T-helper 1 cell treated with Interleukin-12 subunit alpha and Interleukin-12 subunit beta and Interleukin-4 antibody, amounts not matched to agents 30 ng/mL and 1 ng/mL, for 36 hours (primary cell): ENCODE results near the gene ST3GAL5. TPM values are rescaled to one million over a fixed set of nuclear protein-coding genes. Genes with fewer than 3 reads are reported as not detected.
"Not testable (repeated sequence)": the region's sequence is repeated elsewhere in the genome, so short reads cannot be mapped to it uniquely, and the experiment has no call there.

ENCODE experiments used
- intact Hi-C: fragments of 100-400 bp; cut with micrococcal nuclease; formaldehyde crosslinking; loops from one replicate; pipeline ENCODE4 v1.15.1; 2024
- total RNA-seq: library from RNA; stranded (reverse); gene quantifications from 2 replicates; pipeline ENCODE4 v1.2.3, GENCODE V29; 2022

The ST3GAL5 gene
- total RNA-seq, 1 donor from 2014 or later = 56.7 TPM

DNA sequence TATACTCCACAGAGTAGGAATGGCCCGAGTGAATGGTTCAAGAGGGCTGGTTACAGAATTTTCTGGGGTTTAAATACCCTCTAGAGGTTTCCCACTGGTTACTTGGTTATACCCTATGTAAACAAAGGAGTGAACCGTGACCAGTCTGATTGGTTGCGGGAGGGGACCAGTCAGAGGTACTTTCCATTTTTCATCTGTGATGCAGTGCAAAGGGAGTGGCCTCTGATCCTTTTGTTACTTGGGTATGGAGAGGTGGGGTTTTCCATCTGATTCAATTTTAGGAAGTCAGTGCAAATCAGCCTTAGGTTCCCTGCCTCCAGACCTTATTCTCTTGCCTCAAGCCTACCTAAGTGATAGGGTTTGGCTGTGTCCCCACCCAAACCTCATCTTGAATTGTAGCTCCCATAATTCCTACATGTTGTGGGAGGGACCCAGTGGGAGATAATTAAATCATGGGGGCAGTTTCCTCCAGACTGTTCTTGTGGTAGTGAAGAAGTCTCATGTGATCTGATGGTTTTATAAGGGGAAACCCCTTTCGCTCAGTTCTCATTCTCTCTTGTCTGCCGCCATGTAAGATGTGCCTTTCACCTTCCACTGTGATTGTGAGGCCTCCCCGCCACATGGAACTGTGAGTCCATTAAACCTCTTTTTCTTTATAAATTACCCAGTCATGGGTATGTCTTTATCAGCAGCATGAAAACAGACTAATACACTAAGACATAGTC is 5.9 kb upstream of the ST3GAL5 start:
- intact Hi-C loops = not testable (repeated sequence)

DNA sequence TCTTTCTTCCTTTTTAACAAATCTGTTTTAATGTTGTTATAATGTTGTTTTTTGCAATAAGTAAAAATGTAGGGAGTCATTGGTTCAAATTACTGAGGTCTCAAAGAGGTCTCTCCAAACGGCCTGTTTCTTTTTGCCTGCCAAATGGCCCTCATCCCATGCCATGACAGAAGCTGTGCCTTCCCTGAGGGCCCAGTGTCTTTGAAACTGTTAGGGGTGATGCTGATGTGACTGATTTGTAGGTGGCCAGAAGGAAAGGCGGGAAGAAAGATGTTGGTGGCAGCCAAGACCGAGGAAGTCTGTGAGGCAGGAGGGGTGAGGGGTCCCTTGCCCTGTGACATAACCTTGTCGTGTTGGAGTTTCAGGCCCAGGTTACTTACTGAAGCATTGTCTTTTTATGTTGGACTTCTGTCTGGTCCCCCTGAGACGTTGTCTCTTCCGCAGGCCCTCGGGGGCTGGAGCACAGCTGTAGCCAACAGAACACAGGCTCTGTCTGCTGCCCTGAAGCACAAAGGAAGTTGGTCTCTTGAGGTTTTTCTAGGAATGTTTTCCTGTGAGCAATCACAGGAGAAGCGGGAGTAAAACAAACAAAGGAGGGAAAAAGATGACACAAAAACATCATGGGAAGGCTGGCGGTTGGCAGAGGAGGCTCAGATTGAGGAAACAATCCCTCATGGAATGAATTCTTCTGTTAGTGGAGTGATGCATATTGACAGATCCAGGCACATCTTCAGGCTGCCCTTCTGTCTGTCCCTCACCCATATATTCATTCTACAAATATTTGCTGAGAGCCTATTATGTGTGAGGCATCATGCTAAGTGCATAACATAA is 4.9 kb upstream of the ST3GAL5 start:
- intact Hi-C loops = no loop called here

DNA sequence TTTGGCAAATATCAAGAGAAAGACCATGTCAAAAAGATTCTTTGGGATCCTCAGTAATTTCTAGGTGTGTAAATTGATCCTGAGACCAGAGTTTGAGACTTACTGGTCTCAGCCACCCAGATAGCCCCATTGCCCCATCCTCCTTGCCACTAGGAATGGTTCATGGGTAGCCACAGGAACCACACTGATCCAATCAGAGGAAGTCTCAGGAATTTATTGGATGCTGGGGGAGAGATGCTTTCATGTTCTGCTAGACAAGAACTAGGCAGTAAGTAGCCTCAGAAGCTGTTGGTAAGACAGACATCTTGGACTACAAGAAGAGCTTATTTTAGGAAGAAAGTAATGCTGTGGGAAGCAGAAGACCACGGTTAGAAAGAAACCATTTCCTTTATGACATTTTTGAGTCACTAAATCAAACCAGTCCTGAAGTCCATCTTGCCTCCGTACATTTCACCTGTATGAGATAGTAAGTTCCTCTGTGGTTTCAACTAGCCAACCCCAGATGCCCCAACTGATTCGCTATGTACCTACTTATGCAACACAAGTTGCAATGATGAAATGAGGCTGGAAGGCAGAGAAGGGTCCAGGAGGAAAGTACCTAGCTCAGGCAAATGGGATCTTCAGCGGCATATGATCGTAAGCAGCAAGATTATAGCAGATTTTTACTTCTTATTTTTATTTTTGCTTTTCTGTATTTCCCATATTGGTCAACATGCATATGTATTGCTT is 3.6 kb upstream of the ST3GAL5 start:
- intact Hi-C loops = no loop called here

DNA sequence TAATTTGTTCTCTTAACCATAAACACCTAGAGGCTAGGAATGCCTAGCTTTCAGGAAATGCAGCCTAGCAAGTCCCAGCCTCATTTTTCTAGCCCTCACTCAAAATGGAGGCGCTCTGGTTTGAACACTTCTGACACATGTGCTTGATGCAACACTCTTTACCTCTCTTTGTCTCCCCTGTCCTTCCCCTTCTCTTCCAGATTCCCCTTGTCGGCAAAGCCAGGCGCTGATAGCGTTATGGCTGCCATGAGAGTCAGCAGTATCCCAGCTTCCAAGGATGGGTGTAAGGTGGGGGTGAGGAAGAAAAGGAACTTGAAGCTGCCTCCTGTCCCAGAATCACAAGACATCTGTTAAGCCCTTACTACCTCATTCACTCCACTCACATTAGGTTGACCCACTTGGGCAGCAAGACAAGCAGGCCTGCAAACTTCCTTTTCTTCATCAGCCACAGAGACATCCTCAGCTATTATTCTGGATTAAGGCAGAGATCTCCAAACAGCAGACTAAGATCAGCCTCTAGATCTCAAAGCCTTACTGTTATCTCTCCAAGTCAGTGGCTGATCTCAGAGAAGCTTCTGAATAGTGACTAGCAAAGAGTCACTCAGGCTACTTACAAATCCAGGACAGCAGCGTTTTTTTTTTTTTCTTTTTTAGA is 1.9 kb upstream of the ST3GAL5 start:
- intact Hi-C loops = no loop called here

DNA sequence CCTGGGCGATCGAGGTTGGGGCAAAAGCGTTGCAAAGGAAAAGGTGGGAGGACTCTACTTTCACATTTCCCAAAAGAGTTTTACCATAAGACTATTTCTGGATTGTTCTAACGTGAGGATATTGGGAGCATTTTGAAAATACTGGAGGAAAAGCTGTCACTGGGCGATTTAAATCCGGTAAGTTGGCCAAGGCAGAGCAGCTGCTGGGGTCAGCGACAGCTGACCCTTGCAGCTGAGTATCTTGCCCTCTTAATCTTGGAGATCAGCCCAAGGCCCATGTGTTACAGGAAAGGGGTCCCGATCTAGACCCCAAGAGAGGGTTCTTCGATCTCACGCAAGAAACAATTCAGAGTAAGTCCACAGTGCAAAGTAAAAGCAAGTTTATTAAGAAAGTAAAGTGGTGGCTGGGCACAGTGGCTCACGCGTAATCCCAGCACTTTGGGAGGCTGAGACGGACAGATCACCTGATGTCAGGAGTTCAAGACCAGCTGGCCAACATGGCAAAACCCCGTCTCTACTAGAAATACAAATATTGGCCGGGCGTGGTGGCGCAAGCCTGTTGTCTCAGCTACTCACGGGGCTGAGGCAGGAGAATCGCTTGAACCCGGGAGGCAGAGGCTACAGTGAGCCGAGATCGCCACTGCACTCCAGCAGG is 964 bp upstream of the ST3GAL5 start:
- intact Hi-C loops = loop anchor here (1.0 to 10.0 kb wide), 4 partner anchors 36 to 305 kb away; partner anchors contain the start of genes IMMT and MRPL35

DNA sequence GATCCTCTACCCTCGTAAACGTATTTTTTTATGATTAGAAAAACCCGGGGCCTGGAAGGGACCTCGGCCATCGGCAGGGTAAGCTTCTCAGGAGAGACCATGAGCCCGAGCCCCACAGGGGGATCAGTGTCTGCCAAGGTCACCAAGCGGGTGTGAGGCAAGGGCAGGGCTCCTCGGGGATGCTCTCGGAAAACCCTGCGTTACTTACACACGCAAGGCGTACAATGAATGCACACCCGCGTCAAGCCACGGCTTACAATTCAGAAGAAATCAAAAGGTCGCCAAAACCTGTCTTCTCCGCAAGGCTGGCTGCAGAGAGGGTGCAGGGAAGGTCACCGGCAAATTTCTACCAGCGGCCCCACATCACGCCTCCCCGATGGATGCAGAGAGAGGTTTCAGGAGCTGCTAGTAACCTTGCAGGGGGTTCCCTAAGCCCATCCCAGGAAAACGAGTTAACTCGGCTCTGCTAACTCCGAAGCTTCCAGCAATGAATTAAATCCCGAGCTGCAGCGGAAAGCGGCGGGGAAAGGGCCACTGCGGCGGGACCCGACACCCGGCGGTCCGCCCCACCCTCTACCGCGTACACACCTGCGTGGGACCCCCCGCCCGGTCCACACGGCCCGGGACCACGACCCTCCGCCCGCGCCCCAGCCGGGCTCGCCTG is 638 bp downstream of the ST3GAL5 start:
- intact Hi-C loops = loop anchor here (5.0 to 10.0 kb wide), 2 partner anchors 129 to 307 kb away; partner anchors contain the start of genes IMMT and MRPL35

DNA sequence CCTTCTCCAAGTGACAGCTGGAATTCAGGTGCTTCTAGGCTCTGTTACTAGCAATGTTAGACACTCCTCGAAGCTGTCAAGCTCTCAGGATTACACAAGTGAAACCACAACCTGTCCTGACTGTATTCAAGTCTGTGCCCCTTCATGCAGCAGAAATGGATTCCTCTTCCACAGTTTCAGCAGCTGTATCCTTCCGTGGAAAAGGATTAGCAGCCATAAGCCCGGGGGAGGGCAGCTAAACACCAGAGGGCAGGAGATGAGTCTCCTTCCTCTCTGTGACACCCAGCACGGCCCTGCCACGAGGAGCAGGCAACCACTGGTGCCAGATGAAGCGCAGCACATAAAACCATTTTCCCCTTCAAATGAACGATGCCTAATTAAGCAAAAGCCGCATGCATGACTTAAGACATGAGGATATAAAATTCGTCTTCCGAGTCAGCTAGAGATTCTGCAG is 1.2 kb downstream of the ST3GAL5 start:
- intact Hi-C loops = loop anchor here (1.0 to 10.0 kb wide), 7 partner anchors 60 to 307 kb away; partner anchors contain the start of genes IMMT, MRPL35 and PTCD3

DNA sequence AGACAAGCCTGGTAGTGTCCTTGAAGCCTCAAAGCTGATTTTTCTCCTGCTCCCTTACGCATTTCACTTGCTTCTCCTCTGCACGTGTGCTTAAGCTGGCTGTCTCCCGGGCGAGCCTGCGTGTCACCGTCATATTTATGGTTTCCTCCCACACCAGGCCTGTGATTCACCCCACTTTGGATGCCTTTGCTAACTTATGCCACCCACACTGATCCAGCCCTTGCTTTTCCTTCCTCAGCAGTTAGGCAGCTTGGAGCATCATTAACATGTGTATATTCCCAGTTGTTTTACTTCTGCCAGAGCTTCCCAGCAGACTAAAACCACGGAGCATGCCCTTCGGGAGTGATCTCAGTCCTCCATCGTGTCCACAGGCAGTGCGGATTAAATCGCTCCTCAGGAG is 2.2 kb downstream of the ST3GAL5 start:
- intact Hi-C loops = loop anchor here (2.0 to 10.0 kb wide), 3 partner anchors 131 to 308 kb away; partner anchors contain the start of genes IMMT and MRPL35

DNA sequence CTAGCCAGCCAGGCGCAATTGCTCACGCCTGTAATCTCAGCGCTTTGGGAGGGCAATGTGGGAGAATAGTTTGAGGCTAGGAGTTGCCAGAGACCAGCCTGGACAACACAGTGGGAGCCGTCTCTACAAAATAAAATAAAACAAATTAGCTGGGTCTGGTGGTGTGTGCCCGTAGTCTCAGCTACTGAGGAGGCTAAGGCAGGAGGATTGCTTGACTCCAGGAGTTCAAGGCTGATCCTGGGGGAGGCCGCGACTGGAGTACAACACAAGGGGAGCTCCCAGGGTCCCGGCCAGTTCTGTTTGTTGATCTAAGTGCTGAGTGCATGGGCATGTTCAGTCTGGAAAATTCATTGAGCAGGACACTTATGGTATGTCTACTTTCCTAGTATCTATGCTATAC is 2.6 kb downstream of the ST3GAL5 start:
- intact Hi-C loops = loop anchor here (2.0 to 10.0 kb wide), 3 partner anchors 131 to 309 kb away; partner anchors contain the start of genes IMMT and MRPL35

DNA sequence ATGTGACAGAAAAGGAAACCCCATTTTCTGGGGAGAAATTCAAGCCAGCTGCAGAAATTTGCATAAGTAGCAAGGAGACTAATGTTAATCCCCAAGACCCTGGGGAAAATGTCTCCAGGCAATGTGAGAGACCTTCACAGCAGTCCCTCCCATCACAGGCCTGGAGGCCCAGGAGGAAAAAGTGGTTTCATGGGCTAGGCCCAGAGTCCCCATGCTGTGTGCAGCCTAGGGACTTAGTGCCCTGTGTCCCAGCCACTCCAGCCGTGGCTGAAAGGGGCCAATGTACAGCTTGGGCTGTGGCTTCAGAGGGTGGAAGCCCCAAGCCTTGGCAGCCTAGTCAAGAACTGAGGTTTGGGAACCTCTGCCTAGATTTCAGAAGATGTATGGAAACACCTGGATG is 7.0 kb downstream of the ST3GAL5 start:
- intact Hi-C loops = loop anchor here (10.0 kb wide), 1 partner anchor 313 kb away; the partner anchor contains the start of genes IMMT and MRPL35

DNA sequence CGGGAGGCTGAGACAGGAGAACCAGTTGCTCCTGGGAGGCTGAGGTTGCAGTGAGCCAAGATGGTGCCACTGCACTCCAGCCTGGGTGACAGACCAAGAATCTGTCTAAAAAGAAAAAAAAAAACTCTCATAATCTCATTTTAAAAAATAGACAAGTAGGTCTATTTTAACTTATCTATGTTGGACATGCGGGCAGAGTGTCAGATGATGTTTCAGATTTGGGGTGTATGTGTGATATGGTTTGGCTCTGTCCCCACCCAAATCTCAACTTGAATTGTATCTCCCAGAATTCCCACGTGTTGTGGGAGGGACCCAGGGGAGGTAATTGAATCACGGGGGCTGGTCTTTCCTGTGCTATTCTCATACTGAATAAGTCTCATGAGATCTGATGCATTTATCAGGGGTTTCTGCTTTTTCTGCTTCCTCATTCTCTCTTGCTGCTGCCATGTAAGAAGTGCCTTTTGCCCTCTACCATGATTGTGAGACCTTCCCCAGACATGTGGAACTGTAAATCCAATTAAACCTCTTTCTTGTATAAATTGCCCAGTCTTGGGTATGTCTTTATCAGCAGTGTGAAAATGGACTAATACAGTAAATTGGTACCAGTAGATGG is 8.0 kb downstream of the ST3GAL5 start:
- intact Hi-C loops = loop anchor here (10.0 kb wide), 1 partner anchor 314 kb away; the partner anchor contains the start of genes IMMT and MRPL35

DNA sequence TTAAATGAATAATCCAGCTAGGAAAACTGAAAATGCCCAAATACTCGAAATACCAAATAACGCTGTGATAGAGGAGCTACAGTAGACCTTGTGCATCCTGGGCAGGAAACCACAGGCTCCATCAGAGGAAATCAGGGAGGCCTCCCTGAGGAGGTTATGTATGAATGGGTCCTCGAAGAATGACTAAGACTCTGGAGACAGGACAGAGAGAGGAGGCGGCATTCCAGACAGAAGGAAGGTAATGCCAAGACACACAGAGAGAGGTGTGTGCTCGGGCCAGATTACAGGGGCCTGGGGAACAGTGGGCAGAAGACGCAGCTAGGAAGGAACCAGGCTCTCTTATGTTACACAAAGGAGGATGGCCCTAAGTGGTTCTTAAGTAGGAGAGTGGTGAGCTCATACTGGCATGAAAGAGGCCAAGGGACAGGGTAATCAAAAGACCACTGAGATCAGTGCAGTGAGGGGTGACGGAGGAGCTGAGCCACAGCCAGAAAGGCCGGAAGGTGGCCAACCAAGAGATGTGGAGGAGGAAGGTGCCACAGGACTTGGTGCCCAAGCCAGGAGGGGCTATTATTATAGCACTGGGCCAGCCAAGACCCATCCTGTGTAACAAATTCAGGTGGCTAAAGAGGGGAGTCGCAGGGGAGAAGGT is 9.9 kb downstream of the ST3GAL5 start:
- intact Hi-C loops = no loop called here

DNA sequence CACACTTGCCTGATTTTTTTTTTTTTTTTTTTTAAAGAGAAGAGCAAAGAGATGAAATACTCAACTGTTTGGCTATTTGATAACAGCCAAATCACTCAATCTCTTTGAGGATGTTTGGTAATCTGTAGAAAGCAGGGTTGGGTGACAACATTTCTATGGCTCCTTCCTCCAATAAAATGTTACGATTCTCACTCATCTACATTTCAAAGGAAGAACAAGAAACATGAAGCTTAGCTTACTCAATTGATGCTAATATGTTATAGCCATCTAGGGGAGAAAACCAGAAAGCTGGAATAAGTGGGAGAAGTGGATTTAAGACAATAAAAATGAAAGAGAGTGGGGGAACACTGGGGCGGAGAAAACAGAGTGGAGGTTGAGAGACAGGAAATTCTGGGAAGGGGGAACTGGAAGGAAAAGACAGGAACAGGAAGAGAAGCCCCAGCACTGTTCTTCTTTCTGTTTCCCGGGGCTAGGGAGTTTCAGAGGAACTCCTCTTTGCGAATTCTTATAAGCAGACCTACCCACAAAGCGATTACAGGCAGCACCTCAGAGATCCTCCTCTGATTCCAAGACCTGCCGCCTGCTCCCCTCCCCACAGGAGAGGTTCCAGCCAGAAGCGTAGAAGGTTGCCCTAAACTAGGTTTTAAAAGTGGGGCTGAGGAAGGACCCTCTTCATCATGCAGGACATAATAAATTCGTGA is 13.3 kb downstream of the ST3GAL5 start:
- intact Hi-C loops = no loop called here

DNA sequence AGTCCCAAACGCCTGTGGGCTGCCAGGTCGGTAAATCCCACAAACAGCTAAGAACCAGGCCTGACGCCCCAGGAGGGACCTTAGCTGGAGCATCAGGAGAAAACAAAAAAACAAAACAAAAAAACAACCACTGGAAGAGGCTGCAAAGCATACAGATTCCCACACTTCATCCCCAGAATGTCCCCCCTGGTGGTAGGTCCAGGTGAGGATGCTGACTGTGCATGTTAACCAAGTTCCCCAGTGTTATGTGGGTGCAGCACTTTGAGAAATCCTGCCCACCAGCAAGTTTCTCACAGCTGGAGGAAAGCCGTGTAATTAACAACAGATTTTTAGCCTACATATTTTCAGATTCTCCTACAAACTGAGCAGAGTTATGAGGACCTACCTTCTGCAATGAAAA is 15.1 kb downstream of the ST3GAL5 start:
- intact Hi-C loops = no loop called here

DNA sequence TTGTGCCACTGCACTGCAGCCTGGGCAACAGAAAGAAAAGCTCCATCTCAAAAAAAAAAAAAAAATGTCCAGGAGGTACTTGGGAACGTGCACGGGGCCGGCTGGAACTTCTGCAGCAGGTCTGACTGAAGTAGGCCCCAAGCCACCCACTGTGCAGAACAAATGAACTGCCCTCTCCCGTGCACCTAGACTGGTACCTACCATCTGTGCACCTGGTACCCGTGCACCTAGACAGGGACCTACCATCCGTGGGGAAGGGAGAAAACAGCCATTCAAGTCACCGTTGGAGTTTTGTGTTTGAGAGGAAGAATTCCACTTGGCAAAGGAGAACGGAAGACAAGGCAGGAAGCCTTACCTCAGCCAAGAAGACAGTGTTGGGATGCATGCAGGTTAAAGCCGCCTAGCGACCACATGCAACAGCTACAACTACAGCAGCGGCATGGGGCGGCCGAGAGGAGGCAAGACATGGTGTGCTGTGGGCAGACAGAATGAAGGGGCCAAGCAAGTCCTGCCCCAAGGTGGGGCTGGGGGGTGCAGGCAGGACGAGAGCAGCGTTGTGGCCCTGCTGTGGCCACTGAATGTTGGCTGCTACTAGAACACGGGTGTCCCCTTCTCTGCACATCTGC is 16.1 kb downstream of the ST3GAL5 start:
- intact Hi-C loops = no loop called here

DNA sequence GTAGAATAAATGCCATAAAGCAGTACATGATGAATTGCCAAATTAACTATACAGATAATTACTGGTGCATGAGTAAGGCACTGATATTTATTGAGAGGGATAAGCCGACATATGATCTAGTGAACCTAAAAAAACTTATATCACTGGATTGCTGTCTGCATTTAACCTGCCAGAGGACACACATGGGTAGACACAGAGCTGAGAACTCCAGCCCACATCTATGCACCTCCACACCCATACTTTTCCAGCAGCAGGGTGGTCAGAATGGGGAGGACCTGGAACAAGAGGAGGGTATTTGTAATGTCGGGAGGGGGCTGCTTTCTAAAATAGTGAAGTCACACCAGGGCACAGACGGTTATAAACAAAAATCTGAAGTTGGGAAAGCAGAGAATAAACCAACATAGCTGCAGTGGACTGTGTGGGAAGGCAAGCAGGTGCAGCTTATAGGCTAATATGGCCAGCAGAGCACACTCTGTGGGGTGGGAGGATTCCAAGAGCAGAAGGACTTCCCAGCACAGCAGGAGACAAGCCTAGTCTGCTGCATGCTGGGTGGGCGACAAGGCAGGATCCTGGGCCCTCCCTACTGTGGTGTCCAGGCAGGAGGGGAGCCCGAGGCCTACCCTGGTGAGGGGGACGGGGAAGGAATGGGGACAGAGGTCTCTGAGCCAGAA is 17.2 kb downstream of the ST3GAL5 start:
- intact Hi-C loops = no loop called here

DNA sequence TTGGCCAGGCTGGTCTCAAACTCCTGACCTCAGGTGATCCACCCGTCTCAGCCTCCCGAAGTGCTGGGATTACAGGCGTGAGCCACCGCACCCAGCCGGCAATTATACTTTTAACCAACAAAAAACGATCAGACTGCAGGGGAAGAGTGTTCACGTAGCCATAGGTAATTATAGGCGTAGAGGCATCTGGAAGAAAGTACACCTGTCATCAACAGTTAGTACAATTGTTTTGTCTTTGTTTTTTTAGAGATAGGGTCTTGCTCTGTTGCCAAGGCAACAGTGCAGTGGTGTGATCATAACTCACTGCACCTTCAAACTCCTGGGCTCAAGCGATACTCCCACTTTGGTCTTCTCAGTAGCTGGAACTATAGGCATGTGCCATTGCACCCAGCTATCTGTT is 20.0 kb downstream of the ST3GAL5 start:
- intact Hi-C loops = loop anchor here (10.0 kb wide), 1 partner anchor 696 kb away; the partner anchor contains the start of gene CHMP3
